DOHH2 (cell line): ENCODE data around the gene ZNF184.

ENCODE experiments used
- H3F3A ChIP-seq: fragments of 200-600 bp; sonication (generic), shearing (Covaris generic); 2 replicates; pipeline ENCODE4 v1.6.0; 2016; ENCODE audit warnings: antibody characterized with exemption, mild to moderate bottlenecking; ENCODE audit not compliant: control insufficient read depth, insufficient read depth
- H3K27ac ChIP-seq: fragments of 200-600 bp; sonication (generic); 2 replicates; pipeline ENCODE4 v1.5.1; 2014; ENCODE audit warnings: low read depth, mild to moderate bottlenecking, low read length, moderate library complexity
- H3K27me3 ChIP-seq: fragments of 200-600 bp; sonication (generic); 2 replicates; pipeline ENCODE4 v1.6.1; 2014; ENCODE audit warnings: mild to moderate bottlenecking, low read length, mixed read lengths; ENCODE audit not compliant: control insufficient read depth
- H3K36me3 ChIP-seq: fragments of 200-600 bp; sonication (generic); 2 replicates; pipeline ENCODE4 v1.6.1; 2014; ENCODE audit warnings: mild to moderate bottlenecking, low read length, moderate library complexity, mixed read lengths; ENCODE audit not compliant: control insufficient read depth
- H3K4me1 ChIP-seq: fragments of 200-600 bp; sonication (generic); 2 replicates; pipeline ENCODE4 v1.6.1; 2014; ENCODE audit warnings: mild to moderate bottlenecking, low read length, mixed read lengths; ENCODE audit not compliant: control insufficient read depth
- H3K4me2 ChIP-seq: fragments of 200-600 bp; sonication (generic); 2 replicates; pipeline ENCODE4 v1.6.0; 2014; ENCODE audit warnings: mild to moderate bottlenecking, low read length, moderate library complexity
- H3K4me3 ChIP-seq: fragments of 200-600 bp; sonication (generic); 2 replicates; pipeline ENCODE4 v1.5.1; 2014; ENCODE audit warnings: mild to moderate bottlenecking, low read length, mixed read lengths
- H3K79me2 ChIP-seq: fragments of 200-600 bp; sonication (generic); 2 replicates; pipeline ENCODE4 v1.6.1; 2014; ENCODE audit warnings: mild to moderate bottlenecking, low read length, mixed read lengths; ENCODE audit not compliant: control insufficient read depth
- H3K9me2 ChIP-seq: fragments of 200-600 bp; sonication (generic); replicated peaks from 2 replicates; pipeline ENCODE4 v1.6.1; 2014; ENCODE audit warnings: mild to moderate bottlenecking, low read length, mixed read lengths; ENCODE audit not compliant: control insufficient read depth
- H3K9me3 ChIP-seq: fragments of 200-600 bp; sonication (generic); 2 replicates; pipeline ENCODE4 v1.6.1; 2014; ENCODE audit warnings: antibody characterized with exemption, low read length, mixed read lengths; ENCODE audit not compliant: control insufficient read depth, insufficient read depth
- H4K20me1 ChIP-seq: fragments of 200-600 bp; sonication (generic); 2 replicates; pipeline ENCODE4 v1.6.0; 2014; ENCODE audit warnings: low read depth, mild to moderate bottlenecking, antibody characterized with exemption, low read length, moderate library complexity; ENCODE audit not compliant: control insufficient read depth, insufficient read depth
- EZH2phosphoT487 ChIP-seq: fragments of 200-600 bp; sonication (generic); IDR thresholded peaks from 2 replicates; pipeline ENCODE4 v1.6.1; 2017; ENCODE audit warnings: borderline replicate concordance, mild to moderate bottlenecking, antibody characterized with exemption, low read length, moderate library complexity, mixed read lengths
- TF ChIP-seq, protein P1 (sequence below): fragments of 200-600 bp; sonication (generic); IDR thresholded peaks from one replicate; pipeline ENCODE4 v1.5.1; 2014; ENCODE audit warnings: antibody characterized with exemption, mild to moderate bottlenecking, low read depth, low read length; ENCODE audit not compliant: poor library complexity, severe bottlenecking

ZNF184 gene

DNA sequence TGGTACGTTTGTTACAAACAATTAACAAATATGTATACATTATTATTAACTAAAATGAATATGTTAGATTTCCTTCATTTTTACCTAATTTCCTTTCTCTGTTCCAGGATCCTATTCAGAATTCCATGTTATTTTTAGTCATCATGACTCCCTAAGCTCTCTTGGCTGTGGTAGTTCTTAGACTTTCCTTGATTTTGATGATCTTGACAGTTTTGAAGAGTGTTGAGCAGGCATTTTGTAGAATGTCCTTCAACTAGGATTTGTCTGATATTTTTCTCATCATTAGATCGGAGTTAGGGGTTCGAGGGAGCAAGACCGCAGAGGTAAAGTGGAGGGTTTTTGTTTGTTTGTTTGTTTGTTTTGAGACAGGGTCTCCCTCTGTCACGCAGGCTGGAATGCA is 44.3 kb upstream of the ZNF184 start:
- peaks cover 11% of the 10 kb centered on the region for H3K27me3 ChIP-seq

DNA sequence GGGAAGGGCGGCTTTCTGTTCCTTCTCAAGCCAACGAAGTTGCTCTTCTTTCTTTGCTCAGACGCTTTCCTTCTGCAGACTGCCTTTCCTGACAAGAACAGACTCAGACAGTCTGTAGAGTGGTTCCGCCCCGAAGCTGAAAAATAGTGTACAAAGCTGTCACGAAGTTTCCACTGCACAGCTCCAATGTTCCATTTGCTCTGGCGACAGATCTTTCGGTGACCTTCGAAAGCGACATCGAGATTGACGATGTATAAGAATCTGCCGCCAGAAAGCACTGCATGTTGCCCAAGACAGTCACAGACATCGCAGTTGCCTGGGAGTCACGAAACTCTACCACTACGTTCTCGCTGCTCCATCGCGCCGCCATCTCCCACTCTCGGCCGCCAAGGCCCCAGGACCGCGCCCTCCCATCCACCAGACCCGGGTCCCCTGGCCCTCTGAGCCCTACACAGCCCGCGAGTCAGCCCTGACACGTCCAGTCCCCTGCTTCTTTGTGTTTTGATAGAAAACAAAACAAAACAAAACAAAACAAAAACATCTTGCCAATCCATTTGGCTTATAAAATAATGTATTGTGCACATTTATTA is 42.1 kb upstream of the ZNF184 start:
- Histone ChIP-seq H3F3A (0 out of 2 replicates have a peak, but pooled peaks cover 2% of the 10 kb centered on the region), H3K27me3 (peaks cover 15% of the 10 kb centered on the region), H3K9me3 (no peaks in the 10 kb centered on the region), H3K79me2 (no peaks in the 10 kb centered on the region), H3K4me3 (no peak overlapping the region), H3K4me2 (no peak overlapping the region), H4K20me1 (no peaks in the 10 kb centered on the region), H3K4me1 (peaks cover 17% of the 10 kb centered on the region), H3K9me2 (no peaks in the 10 kb centered on the region), H3K36me3 (peaks cover 3% of the 10 kb centered on the region; the same call in 1 of the 2 replicates), H3K27ac (no peak overlapping the region)
- TF ChIP-seq, protein P1, sequence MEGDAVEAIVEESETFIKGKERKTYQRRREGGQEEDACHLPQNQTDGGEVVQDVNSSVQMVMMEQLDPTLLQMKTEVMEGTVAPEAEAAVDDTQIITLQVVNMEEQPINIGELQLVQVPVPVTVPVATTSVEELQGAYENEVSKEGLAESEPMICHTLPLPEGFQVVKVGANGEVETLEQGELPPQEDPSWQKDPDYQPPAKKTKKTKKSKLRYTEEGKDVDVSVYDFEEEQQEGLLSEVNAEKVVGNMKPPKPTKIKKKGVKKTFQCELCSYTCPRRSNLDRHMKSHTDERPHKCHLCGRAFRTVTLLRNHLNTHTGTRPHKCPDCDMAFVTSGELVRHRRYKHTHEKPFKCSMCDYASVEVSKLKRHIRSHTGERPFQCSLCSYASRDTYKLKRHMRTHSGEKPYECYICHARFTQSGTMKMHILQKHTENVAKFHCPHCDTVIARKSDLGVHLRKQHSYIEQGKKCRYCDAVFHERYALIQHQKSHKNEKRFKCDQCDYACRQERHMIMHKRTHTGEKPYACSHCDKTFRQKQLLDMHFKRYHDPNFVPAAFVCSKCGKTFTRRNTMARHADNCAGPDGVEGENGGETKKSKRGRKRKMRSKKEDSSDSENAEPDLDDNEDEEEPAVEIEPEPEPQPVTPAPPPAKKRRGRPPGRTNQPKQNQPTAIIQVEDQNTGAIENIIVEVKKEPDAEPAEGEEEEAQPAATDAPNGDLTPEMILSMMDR = no peak
- no peak for TF ChIP-seq EZH2phosphoT487

More for the DNA sequence above, 44.3 kb upstream of the ZNF184 start:
- Histone ChIP-seq H3K36me3 (peaks cover 3% of the 10 kb centered on the region; the same call in 1 of the 2 replicates), H3K79me2 (no peaks in the 10 kb centered on the region), H3K4me1 (peaks cover 17% of the 10 kb centered on the region), H3K9me2 (no peaks in the 10 kb centered on the region), H3K4me3 (no peak overlapping the region), H3K4me2 (no peak overlapping the region), H4K20me1 (no peaks in the 10 kb centered on the region), H3F3A (0 out of 2 replicates have a peak, but pooled peaks cover 5% of the 10 kb centered on the region), H3K9me3 (no peaks in the 10 kb centered on the region), H3K27ac (no peak overlapping the region)
- TF ChIP-seq, protein P1 = no peak
- no peak for TF ChIP-seq EZH2phosphoT487

DNA sequence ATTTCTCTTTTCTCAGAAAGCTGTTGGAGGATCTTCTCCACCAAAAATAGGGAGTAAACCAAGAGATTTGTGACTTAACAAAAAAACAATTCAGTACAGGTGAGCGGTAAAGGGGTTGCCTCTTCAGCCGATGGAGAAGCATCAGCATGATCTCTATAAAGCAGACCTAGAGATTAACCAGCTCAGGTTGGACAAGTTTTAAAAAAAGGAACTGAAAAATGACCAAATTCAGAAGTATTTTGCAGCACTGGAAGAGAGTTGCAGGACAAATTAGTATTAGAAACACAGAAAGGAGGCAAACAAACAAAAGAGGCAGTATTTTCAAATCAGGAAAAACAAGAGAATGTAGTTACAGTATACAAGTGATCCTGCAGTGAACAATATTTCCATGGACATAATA is 39.6 kb upstream of the ZNF184 start:
- Histone ChIP-seq H3K36me3 (no peaks in the 10 kb centered on the region), H4K20me1 (no peaks in the 10 kb centered on the region), H3K9me2 (no peaks in the 10 kb centered on the region), H3K9me3 (no peaks in the 10 kb centered on the region), H3K79me2 (no peaks in the 10 kb centered on the region), H3K4me3 (no peak overlapping the region), H3K27me3 (peaks cover 15% of the 10 kb centered on the region), H3K4me2 (no peak overlapping the region), H3K27ac (no peak overlapping the region), H3K4me1 (no peaks in the 10 kb centered on the region), H3F3A (no peaks in the 10 kb centered on the region)
- TF ChIP-seq, protein P1 = no peak
- no peak for TF ChIP-seq EZH2phosphoT487
